ENCODE measurements around the gene UCN2.
A peak's percentile ranks its signal among the peaks of the same experiment; 100 is the strongest.

UCN2 gene

DNA sequence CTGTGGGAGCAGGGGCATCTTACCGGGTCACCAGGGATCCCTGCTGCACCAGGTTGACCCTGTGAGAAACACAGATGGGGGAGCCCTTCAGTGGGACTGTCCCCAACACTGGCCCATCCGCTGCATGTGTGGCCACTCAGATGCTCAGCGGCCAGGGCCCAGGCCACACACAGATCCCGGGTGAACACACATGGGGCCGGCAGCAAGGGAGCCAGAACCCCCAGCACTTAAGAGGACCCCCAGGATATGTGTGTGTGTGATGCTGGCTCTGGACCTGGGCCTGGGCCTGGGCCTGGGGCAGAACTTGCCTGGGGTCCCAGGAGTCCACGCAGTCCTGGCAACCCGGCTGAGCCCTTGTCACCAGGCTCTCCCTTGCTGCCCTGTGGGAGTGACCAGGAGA lies 4.9 kb upstream of the UCN2 start:
- Histone ChIP-seq H3K27ac (ENCODE audit: poor library complexity, severe bottlenecking) (no peak overlapping the region), H3K4me1 (ENCODE audit: insufficient read depth, poor library complexity, severe bottlenecking) (peaks cover 21% of the 10 kb centered on the region), H3K4me3 (ENCODE audit: severe bottlenecking) (no peak overlapping the region), H3K27me3 (ENCODE audit: insufficient read depth, poor library complexity, severe bottlenecking) (no peaks in the 10 kb centered on the region), H3K36me3 (ENCODE audit: low read depth) (peaks cover 100% of the 10 kb centered on the region), H3K9me3 (ENCODE audit: severe bottlenecking) (no peaks in the 10 kb centered on the region)
- DNase-seq (ENCODE audit: low spot score) (no peak), ATAC-seq (ENCODE audit: low read depth) (no peak)
- no peak for TF ChIP-seq CTCF (IDR thresholded peaks at IDR 0.05; ENCODE audit: poor library complexity, severe bottlenecking)

DNA sequence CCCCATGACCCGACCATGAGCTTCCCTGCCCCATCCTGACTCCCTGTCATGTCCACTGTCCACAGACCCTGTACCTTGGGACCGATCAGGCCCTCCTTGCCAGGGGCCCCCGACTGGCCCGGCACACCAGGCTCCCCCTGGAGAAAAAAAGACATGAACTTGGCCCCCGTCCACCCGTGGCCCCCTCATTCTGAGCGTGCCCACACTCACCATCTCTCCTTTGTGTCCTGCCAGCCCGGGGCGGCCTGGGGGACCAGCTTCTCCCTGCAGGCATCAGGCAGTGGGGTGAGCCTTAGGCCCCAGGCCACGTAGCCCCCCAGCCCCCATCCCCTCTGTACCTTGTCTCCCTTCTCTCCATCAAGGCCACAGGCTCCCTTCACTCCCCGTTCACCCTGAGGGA lies 3.9 kb upstream of the UCN2 start:
- TF ChIP-seq CTCF (IDR thresholded peaks at IDR 0.05; ENCODE audit: poor library complexity, severe bottlenecking): no peak
- Histone ChIP-seq H3K27ac (ENCODE audit: poor library complexity, severe bottlenecking) (peak overlapping the region; percentile 89), H3K4me1 (ENCODE audit: insufficient read depth, poor library complexity, severe bottlenecking) (peaks cover 21% of the 10 kb centered on the region), H3K36me3 (ENCODE audit: low read depth) (peaks cover 98% of the 10 kb centered on the region), H3K9me3 (ENCODE audit: severe bottlenecking) (no peaks in the 10 kb centered on the region), H3K27me3 (ENCODE audit: insufficient read depth, poor library complexity, severe bottlenecking) (no peaks in the 10 kb centered on the region), H3K4me3 (ENCODE audit: severe bottlenecking) (no peak overlapping the region)
- ATAC-seq (ENCODE audit: low read depth): no peak
- DNase-seq (ENCODE audit: low spot score): no peak

- no peak for DNase-seq (ENCODE audit: low spot score)
These were observed 3.5 kb upstream of the UCN2 start for GRCh38 chr3:48567090-48567489.

DNA sequence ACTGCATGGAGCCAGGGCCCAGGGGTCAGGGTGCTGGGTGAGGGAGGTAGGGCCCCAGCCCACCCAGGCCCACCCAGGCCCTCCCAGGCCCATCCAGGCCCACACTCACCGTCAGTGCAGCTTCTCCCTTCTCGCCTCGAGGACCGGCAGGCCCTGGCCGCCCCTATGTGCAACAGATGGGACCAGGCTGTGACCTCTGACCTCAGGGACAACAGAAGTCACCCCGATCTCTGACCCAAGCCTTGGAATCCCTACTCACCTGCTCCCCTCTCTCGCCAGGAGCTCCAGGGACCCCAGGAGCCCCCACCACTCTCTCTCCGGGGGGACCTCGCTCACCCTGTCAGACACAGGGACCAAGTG lies 2.8 kb upstream of the UCN2 start:
- ATAC-seq (ENCODE audit: low read depth) (no peak), DNase-seq (ENCODE audit: low spot score) (no peak)
- peak overlapping the region; percentile 89 for H3K27ac ChIP-seq (ENCODE audit: poor library complexity, severe bottlenecking)
- H3K27me3 ChIP-seq (ENCODE audit: insufficient read depth, poor library complexity, severe bottlenecking): no peaks in the 10 kb centered on the region
- H3K36me3 ChIP-seq (ENCODE audit: low read depth): peaks cover 98% of the 10 kb centered on the region
- TF ChIP-seq CTCF (IDR thresholded peaks at IDR 0.05; ENCODE audit: poor library complexity, severe bottlenecking): no peak
- peaks cover 21% of the 10 kb centered on the region for H3K4me1 ChIP-seq (ENCODE audit: insufficient read depth, poor library complexity, severe bottlenecking)
- no peaks in the 10 kb centered on the region for H3K9me3 ChIP-seq (ENCODE audit: severe bottlenecking)
- no peak overlapping the region for H3K4me3 ChIP-seq (ENCODE audit: severe bottlenecking)

More at GRCh38 chr3:48567090-48567489, 3.5 kb upstream of the UCN2 start:
- Histone ChIP-seq H3K4me3 (ENCODE audit: severe bottlenecking) (no peak overlapping the region), H3K36me3 (ENCODE audit: low read depth) (peaks cover 98% of the 10 kb centered on the region), H3K27me3 (ENCODE audit: insufficient read depth, poor library complexity, severe bottlenecking) (no peaks in the 10 kb centered on the region), H3K9me3 (ENCODE audit: severe bottlenecking) (no peaks in the 10 kb centered on the region), H3K4me1 (ENCODE audit: insufficient read depth, poor library complexity, severe bottlenecking) (peaks cover 21% of the 10 kb centered on the region), H3K27ac (ENCODE audit: poor library complexity, severe bottlenecking) (peak overlapping the region; percentile 89)
- no peak for ATAC-seq (ENCODE audit: low read depth)
- no peak for TF ChIP-seq CTCF (IDR thresholded peaks at IDR 0.05; ENCODE audit: poor library complexity, severe bottlenecking)

DNA sequence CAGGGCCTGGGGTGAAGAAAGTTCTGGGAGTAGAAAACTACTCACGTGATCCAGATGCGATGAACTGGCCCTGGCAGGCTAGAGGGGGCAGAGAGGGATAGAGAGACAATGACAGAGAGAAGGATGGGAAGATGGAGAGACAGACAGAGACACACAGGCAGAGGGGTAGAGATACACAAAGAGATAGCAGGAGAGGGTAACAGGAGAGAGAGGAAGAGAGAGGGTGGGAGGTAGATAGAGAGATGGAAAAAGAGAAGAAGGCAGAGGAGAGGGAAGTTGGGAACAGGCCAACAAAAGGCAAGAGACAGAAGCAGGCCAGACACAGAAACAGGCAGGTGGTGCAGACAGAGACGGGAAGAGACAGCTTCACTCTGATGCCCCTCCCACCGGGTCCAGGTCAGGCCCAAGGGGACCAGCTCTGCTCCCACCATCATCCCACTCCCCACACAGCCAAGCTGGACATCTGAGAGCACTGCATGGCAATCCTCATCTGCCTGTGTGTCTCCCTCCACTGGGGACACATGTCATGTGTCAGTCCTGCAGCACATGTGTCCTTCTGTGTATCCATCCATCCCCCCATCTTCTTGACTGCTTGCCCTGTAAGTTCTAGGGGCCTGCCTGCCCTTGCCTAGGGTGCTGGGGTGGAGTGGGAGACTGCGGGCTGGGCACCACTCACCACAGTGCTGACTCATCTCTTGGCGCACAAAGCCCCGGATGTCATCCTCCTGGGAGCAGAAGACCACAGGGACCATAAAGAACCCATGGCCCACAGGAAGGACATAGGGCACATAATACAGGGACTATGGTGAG lies 2.2 kb upstream of the UCN2 start:
- Histone ChIP-seq H3K9me3 (ENCODE audit: severe bottlenecking) (no peaks in the 10 kb centered on the region), H3K4me1 (ENCODE audit: insufficient read depth, poor library complexity, severe bottlenecking) (peaks cover 21% of the 10 kb centered on the region), H3K27me3 (ENCODE audit: insufficient read depth, poor library complexity, severe bottlenecking) (no peaks in the 10 kb centered on the region), H3K27ac (ENCODE audit: poor library complexity, severe bottlenecking) (peak overlapping the region; percentile 89), H3K36me3 (ENCODE audit: low read depth) (peaks cover 93% of the 10 kb centered on the region), H3K4me3 (ENCODE audit: severe bottlenecking) (no peak overlapping the region)
- no peak for TF ChIP-seq CTCF (IDR thresholded peaks at IDR 0.05; ENCODE audit: poor library complexity, severe bottlenecking)
- peak; percentile 50 for ATAC-seq (ENCODE audit: low read depth)
- no peak for DNase-seq (ENCODE audit: low spot score)
